Astrocyte (in vitro differentiated cells and primary cell): Measurements from ENCODE around the gene PIGX.

Experiments
- CTCF ChIP-seq: IDR thresholded peaks from 2 replicates; pipeline ENCODE4 v1.5.1; 2011; ENCODE audit warnings: low read depth, mild to moderate bottlenecking, inconsistent platforms, low read length, moderate library complexity; ENCODE audit not compliant: insufficient read depth
- EZH2 ChIP-seq: IDR thresholded peaks from 2 replicates; pipeline ENCODE4 v1.6.1; 2012; ENCODE audit warnings: mild to moderate bottlenecking, low read length, inconsistent platforms; ENCODE audit not compliant: insufficient read depth

- TF ChIP-seq CTCF (no peak), EZH2 (no peak)
These were observed 62.1 kb downstream of the PIGX start for GRCh38 chr3:196774191-196774820.
